ENCODE data around the gene ATG101.

- TF ChIP-seq CTCF (conservative IDR thresholded peaks at IDR 0.05; ENCODE audit: low read length) = no peak
- TF ChIP-seq EZH2phosphoT487 (IDR thresholded peaks at IDR 0.05; ENCODE audit: borderline replicate concordance, low read depth, low read length) = no peak
Observed at GRCh38 chr12:52046859-52047258, 22.9 kb upstream of the ATG101 start.

All from OCI-LY7 (cell line).